HFFc6 (cell line): ENCODE results near the gene SETDB1. TPM values are rescaled to one million over a fixed set of nuclear protein-coding genes. Genes with fewer than 3 reads are reported as not detected.
A peak's percentile ranks its signal among the peaks of the same experiment; 100 is the strongest.

Source experiments
- DNase-seq: peaks from one replicate; pipeline ENCODE4 v3.0.0-alpha.2; 2018
- H3K27ac Mint-ChIP-seq: 2 replicates; pipeline ENCODE4 v1.8.0; 2020; ENCODE audit warnings: mild to moderate bottlenecking, mixed read lengths
- H3K27me3 Mint-ChIP-seq: 2 replicates; pipeline ENCODE4 v1.8.0; 2021; ENCODE audit warnings: mild to moderate bottlenecking, moderate library complexity, mixed read lengths; ENCODE audit not compliant: insufficient read depth
- H3K36me3 Mint-ChIP-seq: 2 replicates; pipeline ENCODE4 v1.8.0; 2021; ENCODE audit warnings: low read depth, mixed read lengths
- H3K4me1 Mint-ChIP-seq: 2 replicates; pipeline ENCODE4 v1.8.0; 2020; ENCODE audit warnings: low read depth, mixed read lengths
- H3K4me3 Mint-ChIP-seq: 2 replicates; pipeline ENCODE4 v1.8.0; 2020; ENCODE audit warnings: mild to moderate bottlenecking, moderate library complexity, mixed read lengths
- H3K9me3 Mint-ChIP-seq: 2 replicates; pipeline ENCODE4 v1.8.0; 2020; ENCODE audit warnings: mild to moderate bottlenecking, mixed read lengths
- CTCF ChIP-seq: fragments of 200-600 bp; sonication (generic); IDR thresholded peaks from 2 replicates; pipeline ENCODE4 v1.5.0; 2021; ENCODE audit warnings: antibody characterized with exemption, mild to moderate bottlenecking
- total RNA-seq, 6 experiments: library from RNA; stranded (reverse); fragmentation: NEBNext Ultra II Directional; extraction: Animal tissue kit (Norgen Biotek cat#: 25700); gene quantifications; 2 replicates in 1 of 6; 3 replicates in 5 of 6; pipeline ENCODE4 v1.2.3, GENCODE V29; 2021

The SETDB1 gene
- total RNA-seq, 6 experiments from 2014 or later, result 21.0 to 25.7 (median 23.4) TPM

DNA sequence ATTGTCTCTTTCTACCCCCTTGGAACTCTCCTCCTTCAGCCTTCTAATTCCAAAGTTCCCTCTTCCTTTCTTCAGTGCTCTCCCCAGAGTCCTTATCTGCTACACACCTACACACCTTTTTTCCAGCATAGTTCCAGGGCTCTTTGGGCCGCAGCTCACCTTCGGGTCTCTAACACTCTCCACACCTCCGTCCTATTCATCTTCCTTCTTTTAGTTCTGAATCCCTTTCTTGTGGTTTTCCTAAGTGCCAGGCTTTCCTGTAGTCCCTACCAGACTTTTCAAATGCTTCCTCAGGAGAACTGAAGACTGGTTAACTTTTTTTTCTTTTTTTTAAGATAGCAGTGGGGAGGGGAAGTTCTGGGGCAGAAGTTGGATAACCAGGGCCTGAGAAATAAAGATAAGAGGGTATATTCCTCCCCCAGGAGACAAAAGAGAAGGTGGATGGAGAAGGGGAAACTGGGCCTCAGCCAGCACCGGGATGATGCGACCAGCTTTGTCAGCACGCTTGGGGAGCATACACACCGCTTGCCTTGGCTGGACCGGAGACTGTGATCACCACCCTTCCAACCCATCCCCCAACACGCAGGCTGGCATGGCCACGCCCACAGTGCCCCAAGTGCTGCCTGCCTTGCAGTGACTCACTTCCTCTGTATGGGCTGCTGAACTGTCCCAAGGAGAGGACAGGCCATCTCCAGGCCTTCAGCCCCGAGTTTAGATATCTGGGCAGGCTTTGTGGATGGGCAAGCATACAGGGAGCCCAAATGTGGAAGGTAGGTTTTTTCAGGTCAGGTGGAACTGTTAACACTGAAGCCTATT lies 50.9 kb downstream of the SETDB1 start:
- Mint-ChIP-seq H3K9me3 (no peaks in the 10 kb centered on the region), H3K36me3 (no peaks in the 10 kb centered on the region), H3K4me3 (peak overlapping the region; percentile 79), H3K27me3 (peaks cover 2% of the 10 kb centered on the region; the same call in 1 of the 2 replicates), H3K27ac (peak overlapping the region; percentile 94), H3K4me1 (peaks cover 51% of the 10 kb centered on the region)
- peak; percentile 56 for DNase-seq
- TF ChIP-seq CTCF, result no peak

DNA sequence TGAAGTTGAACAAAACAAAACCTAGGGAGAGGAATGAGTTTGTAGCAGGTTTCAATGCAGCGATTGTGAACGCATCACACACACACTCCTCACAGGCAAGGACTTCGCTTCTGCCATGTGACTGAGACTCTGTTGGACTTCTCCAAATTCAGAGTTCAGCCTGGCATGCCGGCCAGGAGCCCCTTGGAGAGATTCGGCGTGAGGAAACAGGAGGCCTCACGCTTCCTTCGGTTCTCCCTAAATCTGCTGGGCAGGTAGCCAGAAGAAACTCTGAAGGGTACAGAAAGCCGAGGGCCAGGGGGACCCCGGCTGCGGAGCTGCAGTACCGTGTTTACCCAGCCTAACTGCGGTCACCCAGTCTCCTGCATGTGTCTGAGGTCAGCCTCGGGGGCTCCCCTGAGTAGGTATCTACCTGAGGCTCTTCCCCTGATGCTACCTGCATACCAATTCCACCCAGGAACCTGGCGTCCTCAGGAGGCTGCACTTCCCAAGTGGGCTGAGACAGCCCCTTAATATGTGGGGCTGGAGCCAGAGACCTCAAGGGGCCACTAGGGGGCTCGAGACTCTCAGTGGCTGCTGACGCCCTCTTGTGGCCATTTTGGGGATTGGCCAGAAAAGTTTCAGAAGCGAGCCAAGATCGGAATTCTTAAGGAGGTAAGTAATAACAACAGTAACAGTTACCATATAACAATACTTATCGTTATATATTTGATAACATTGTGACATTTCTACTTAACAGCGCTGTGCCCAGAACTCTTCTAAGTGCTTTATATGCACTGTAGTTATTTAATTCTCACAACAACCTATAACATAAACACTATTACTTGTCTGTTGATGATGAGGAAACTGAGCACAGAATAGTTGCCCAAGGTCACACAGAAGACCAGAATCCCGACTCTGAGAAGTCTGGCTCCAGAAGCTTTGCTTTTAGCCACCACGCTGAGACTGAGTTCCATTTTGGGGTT lies 53.2 kb downstream of the SETDB1 start:
- peaks cover 39% of the 10 kb centered on the region for H3K4me1 Mint-ChIP-seq

GRCh38 chr1:150981177-150981804 lies 55.1 kb downstream of the SETDB1 start:
- DNase-seq, result no peak
- H3K4me3 Mint-ChIP-seq, result no peak overlapping the region; the same call in 1 of the 2 replicates
- no peaks in the 10 kb centered on the region for H3K9me3 Mint-ChIP-seq
- TF ChIP-seq CTCF, result no peak
- H3K4me1 Mint-ChIP-seq, result peaks cover 40% of the 10 kb centered on the region
- H3K27ac Mint-ChIP-seq, result peak overlapping the region; percentile 70
- peaks cover 2% of the 10 kb centered on the region for H3K27me3 Mint-ChIP-seq
- no peaks in the 10 kb centered on the region for H3K36me3 Mint-ChIP-seq

More for the DNA sequence above, 53.2 kb downstream of the SETDB1 start:
- no peaks in the 10 kb centered on the region for H3K27me3 Mint-ChIP-seq
- no peaks in the 10 kb centered on the region for H3K36me3 Mint-ChIP-seq
- no peak overlapping the region for H3K4me3 Mint-ChIP-seq
- DNase-seq, result peak; percentile 78
- H3K27ac Mint-ChIP-seq, result peak overlapping the region; percentile 40; the same call in 1 of the 2 replicates
- TF ChIP-seq CTCF, result peak; percentile 100
- no peaks in the 10 kb centered on the region for H3K9me3 Mint-ChIP-seq

DNA sequence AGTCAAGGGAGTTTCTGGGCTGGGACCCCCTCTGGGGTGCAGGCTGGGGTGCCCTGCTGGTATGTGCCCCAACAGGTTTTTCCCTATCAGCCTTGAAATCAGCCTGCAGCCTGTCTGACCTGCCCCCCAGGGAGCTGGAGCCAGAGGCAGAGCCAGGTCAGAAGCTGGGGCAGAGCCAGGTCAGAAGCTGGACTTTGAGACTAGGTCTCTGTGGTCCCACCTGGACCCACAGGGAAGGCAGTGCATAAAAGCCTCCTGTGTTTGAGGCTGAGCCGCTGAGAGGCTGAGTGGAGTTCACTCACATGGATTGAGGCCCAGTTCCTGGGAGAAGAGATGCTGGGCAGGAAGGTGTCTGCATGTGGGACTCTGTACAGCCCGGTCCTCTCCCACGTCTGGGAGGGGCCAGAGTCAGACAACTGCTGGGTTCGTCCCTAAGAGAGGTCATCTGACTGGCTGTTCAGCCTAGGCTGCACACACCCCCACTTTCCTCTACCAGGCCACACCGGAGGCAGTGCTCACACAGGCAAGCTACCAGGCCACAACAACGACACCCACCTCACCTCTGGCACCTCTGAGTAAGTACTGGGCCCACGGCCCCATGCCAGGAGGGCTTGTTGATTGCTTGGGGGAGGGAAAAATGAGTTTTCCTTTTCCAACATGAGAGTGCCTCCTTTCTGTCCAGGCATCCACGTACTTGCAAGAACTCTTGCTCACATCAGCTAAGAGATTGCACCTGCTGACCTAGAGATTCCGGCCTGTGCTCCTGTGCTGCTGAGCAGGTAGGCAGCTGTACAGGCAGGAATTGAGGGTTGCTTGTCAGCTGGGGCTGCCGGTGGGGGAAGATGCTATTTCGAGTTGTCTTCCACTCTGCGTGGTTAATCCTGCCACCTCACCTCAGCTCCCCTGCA lies 55.9 kb downstream of the SETDB1 start, which contains the start of gene ANXA9:
Gene ANXA9 (plus strand): TSS at position 488 of the 908 bp plus-strand sequence. CDS start 814 bp downstream, outside the sequence.
- no peak for DNase-seq
- no peak for TF ChIP-seq CTCF
- no peaks in the 10 kb centered on the region for H3K36me3 Mint-ChIP-seq
- H3K27me3 Mint-ChIP-seq, result peaks cover 2% of the 10 kb centered on the region
- no peak within 1 kb of the TSS; the same call in 1 of the 2 replicates for H3K4me3 Mint-ChIP-seq
- peaks cover 33% of the 10 kb centered on the region for H3K4me1 Mint-ChIP-seq
- H3K27ac Mint-ChIP-seq, result peak within 1 kb of the TSS; percentile 70
- H3K9me3 Mint-ChIP-seq, result no peaks in the 10 kb centered on the region
